NCI-H2227 (cell line): ENCODE results near the gene TSPAN12.
"Not testable (repeated sequence)": the region's sequence is repeated elsewhere in the genome, so short reads cannot be mapped to it uniquely, and the experiment has no call there.

ENCODE experiments used
- DNase-seq: peaks from one replicate; lab custom pipeline; 2025; ENCODE audit not compliant: unreplicated experiment; lab: John Stamatoyannopoulos, UW

Gene TSPAN12

GRCh38 chr7:120857588-120858573 is at the start of gene TSPAN12:
TSS of gene TSPAN12 (minus strand) at chr7:120858144. CDS start at chr7:120856763, 1,381 bp downstream.
- DNase-seq = peak; percentile 81

GRCh38 chr7:120898715-120899499 is 41.0 kb upstream of the TSPAN12 start:
- no peak for DNase-seq

GRCh38 chr7:120895253-120895652 is 37.3 kb upstream of the TSPAN12 start:
- not testable (repeated sequence) for DNase-seq

DNA sequence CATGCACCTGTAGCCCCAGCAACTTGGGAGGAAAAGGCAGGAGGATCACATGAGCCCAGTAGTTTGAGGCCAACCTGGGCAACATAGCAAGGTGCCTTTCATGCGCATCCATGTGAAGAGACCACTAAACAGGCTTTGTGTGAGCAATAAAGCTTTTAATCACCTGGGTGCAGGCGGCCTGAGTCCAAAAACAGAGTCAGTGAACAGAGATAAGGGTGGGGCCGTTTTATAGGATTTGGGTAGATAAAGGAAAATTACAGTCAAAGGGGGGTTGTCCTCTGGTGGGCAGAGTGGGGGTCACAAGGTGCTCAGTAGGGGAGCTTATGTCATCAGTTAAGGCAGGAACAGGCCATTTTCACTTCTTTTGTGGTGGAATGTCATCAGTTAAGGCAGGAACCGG is 27.7 kb upstream of the TSPAN12 start:
- not testable (repeated sequence) for DNase-seq

DNA sequence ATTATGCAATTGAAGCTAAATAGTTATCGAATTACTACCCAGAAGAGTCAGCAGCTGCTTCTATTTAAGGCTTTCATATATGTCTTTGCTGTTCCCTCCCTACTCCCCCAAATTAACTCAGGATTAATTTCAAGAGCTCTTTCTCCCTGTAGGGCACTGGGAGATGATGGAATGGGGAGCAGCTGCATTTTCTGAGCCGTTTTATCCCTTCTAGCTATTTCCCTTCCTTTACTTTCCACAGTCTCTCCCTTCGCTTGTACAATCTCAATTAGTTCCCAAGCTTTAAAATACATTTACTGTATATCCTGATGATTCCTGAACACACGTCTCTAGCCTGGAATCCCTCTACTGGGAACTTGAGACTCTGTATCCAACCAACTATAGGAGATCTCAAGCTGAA is 19.8 kb upstream of the TSPAN12 start:
- DNase-seq = no peak

- no peak for DNase-seq
These were observed 19.0 kb upstream of the TSPAN12 start for GRCh38 chr7:120876922-120877321.

- no peak for DNase-seq
These were observed 16.8 kb upstream of the TSPAN12 start for GRCh38 chr7:120874722-120875121.

DNA sequence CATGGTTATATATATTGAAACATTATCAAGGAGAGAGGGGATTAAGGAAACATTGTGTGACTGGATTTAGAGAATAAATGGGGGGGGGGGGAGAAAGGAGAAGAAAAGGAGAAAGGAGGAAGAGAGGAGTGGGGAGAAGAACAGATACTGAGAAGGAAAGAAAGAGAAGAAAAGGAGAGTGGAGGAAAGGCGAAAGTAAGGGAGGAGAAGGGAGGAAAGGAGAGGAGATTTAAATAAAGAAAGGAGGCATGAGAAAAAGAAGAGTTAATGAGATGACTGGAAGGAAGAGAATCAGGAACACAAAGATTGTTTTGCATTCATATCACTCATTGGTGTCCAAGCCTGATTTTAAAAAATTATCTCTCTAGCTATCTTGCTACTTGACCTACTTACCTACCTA is 16.1 kb upstream of the TSPAN12 start:
- no peak for DNase-seq

- DNase-seq = no peak
These were observed 15.5 kb upstream of the TSPAN12 start for GRCh38 chr7:120873401-120873800.

- DNase-seq = no peak
These were observed 11.8 kb upstream of the TSPAN12 start for GRCh38 chr7:120869700-120870099.

DNA sequence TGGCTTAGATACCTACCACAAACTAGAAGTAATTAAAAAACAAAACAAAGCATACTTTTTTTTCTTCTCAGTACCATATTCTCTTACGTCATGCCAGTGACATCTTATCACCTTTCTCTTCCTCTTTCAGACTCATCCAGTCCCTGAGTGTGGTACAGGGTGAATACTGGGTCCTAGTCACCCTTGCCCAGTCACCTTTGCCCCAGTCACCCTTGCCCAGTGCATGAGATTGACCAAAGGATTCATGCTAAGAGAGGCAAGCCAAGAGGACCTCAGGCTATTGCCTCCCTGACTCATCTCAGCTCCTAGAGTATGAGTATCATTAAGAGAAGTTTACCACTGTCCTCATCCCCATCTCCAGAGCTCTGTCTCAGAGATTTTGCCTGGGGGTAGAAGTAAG is 10.0 kb upstream of the TSPAN12 start:
- DNase-seq = no peak

DNA sequence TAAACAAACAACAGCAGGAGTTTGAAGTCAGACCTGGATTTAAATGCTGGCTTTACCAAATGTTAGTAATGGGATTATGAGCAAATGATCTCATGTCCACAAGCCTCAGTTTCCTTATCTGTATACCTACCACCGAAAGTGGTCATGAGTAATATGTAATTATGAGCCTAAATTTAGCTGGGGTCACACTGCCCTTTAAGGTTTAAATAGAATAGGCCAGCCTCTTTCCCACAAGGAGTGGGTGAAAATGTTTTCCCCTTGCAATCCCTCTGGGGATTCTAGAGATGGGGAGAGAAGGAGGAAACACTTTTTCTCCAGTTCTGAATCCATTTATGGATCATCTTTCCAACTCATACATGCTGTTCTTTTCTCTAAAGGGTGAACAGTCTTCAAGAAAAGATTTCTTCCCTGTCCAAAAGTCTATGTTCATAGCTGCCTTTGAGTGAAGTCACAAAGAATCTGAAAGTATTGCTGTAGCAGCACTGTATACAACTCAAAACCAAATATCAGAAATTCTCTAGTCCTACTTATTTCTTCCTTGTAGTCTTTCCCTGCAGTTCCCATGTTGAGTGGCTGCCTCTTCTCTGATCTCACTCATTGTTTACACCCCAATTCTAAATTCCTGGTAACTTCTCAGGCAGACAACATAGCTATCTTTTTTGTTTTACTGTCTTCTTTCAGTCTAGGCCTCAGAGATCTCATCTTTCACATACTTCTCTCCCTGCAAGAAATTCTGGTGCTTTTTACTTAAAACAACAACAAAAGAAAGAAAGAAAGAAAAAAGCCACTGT is 7.4 kb upstream of the TSPAN12 start:
- no peak for DNase-seq

DNA sequence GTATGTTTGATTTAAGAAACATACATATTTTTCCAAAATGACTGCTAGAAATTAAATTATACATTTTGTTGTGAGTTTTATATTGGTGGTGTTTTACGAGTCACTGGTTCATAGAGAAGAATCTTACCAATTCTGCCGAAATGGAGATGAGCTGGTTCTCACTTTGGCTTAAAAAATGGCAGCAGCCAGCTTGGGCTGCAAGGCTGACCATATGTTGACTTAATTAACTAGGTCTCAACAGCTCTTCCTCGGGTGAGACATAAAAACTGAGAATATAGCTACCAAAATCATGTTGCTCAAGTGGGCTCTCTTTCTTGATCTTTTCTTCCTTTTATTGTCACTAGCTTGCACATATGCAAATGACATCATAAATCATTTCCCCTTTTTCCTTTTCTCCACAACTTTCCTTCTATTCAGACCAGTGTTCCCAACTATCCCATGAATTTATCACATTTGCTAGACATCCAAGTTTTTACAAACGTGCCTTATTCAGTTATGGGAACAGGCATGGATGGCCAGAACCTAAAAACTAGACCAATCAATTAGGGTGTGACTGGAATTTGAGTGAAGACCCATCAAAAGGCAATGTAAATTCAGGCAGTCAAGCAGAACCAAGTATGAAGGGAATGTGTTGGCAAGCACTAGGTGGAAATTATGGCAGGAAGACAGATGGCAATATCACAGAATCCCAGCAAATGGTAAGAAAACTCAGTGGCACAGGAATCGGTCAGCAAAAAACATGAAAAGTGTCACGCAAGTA is 6.4 kb upstream of the TSPAN12 start:
- DNase-seq = no peak

DNA sequence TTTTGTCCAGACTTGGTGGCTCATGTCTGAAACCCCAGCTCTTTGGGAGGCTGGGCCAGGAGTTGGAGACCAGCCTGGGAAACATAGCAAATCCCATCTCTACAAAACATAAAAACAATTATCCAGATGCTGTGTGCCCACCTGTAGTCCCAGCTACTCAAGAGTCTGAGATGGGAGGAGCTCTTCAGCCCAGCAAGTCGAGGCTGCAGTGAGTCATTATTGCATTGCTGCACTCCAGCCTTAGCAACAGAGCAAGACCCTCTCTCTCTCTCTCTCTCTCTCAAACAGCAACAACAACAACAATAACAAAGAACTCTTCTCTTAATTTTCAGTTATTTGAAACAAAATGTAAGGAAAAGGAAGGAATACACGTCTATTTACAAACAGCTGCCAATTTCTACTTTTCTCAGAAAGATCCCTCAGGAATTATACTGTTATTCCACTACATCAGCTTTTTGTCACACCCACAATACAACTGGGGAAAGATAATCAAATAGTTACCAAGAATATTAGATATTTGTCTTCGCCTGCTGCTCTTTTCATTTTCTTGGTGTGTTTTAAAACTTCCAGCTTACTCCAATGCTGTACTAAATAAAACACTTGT is 5.1 kb upstream of the TSPAN12 start:
- no peak for DNase-seq

- DNase-seq = no peak
These were observed 2.2 kb upstream of the TSPAN12 start for GRCh38 chr7:120860156-120860555.

- no peak for DNase-seq
These were observed 1.5 kb upstream of the TSPAN12 start for GRCh38 chr7:120859459-120859858.

DNA sequence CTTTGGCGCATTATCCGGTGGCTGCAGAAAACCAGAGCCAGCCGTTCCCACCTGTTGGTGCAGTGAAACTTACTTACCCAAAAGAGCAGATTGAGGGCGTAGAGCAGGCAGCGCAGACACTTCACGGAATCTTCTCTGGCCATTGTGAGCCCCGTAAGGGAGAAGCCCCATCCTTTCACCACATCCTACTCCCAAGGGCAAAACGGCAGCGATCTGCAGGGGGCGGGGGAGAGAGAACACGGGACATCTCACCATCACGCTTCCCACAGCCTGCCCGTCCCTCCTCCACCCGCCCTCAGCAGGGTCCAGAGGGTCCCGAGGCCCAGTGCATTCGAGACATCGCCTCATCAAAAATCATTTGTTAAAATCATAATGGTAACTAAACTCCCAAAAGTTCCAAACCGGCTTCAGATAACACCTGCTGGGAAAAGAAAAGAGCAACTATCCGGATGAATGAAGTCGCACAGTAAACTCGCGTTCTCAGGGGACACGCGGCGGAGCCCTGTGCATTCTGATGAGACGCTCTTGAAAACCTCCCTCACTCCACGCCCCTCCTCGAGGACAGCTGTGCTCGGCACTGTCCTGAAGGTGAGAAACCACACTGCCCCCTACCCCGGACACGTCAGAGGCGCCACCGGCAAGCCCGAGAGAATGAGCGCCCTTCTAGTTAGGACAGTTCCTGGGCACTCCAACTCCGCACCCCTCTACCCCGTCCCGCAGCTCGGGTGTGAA is 1.2 kb downstream of the TSPAN12 start:
- peak; percentile 42 for DNase-seq

- DNase-seq = no peak
These were observed 1.7 kb downstream of the TSPAN12 start for GRCh38 chr7:120856198-120856597.

DNA sequence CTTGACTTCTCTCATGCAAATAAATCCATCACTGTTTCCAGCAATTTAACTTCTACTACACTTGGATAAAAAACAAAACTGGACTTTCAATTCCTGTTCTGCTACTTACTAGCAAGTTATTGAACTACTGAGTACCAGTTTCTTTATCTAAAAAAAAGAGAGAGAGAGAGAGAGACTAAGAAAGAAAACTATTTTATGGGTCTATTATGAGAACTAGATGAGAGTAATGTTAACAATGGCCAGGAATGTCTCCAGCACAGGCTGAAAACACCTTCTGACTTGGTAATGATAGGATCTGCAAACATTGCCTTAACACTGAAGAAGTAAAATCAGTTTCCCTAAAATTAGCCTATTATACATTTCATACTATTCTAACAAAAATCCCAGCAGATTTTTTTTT is 5.2 kb downstream of the TSPAN12 start:
- no peak for DNase-seq
